K562 (cell line): ENCODE results near the gene S100A1. TPM values are rescaled to one million over a fixed set of nuclear protein-coding genes. Genes with fewer than 3 reads are reported as not detected.

Experiments
- CEBPG ChIP-seq, 3 experiments: fragments of 200-800 bp in 1 of 3; sonication (Bioruptor generic) in 1 of 3; sonication (generic) in 1 of 3; formaldehyde crosslinking in 1 of 3; IDR thresholded peaks in 2 of 3; conservative IDR thresholded peaks in 1 of 3; 2 replicates each; pipeline versions ENCODE4 v1.6.1 to v1.8.0; 2016 to 2022; ENCODE audit warnings: missing compliant biosample characterization in 2 of 3, missing genetic modification characterization in 2 of 3, mild to moderate bottlenecking in 1 of 3, missing genetic modification reagents in 1 of 3
- ETV1 ChIP-seq: fragments of 450-650 bp; conservative IDR thresholded peaks from 2 replicates; pipeline ENCODE4 v1.6.1; 2016; ENCODE audit warnings: missing genetic modification characterization, control low read depth, low read depth, missing compliant biosample characterization
- FOXK2 ChIP-seq, 2 experiments: fragments of 450-650 bp; IDR thresholded peaks in 1 of 2; conservative IDR thresholded peaks in 1 of 2; 2 replicates each; pipeline ENCODE4 v1.6.1; 2016; ENCODE audit warnings: low read depth in 2 of 2, mild to moderate bottlenecking in 1 of 2
- FOXM1 ChIP-seq, 2 experiments: fragments of 450-650 bp in 1 of 2; sonication (generic) in 1 of 2; formaldehyde crosslinking in 1 of 2; IDR thresholded peaks; 2 replicates each; pipeline versions ENCODE4 v1.6.1 to v1.9.0; 2017 to 2022; ENCODE audit warnings: low read depth in 2 of 2, mild to moderate bottlenecking in 2 of 2, missing genetic modification reagents in 1 of 2, moderate library complexity in 1 of 2
- HCFC1 ChIP-seq: IDR thresholded peaks from 2 replicates; pipeline ENCODE4 v1.6.1; 2012; ENCODE audit warnings: low read depth, low read length, improper control_type of control experiment
- JUND ChIP-seq, 2 experiments: IDR thresholded peaks; 2 replicates in 1 of 2; 3 replicates in 1 of 2; pipeline ENCODE4 v1.6.1; 2011; ENCODE audit warnings: borderline replicate concordance in 2 of 2, low read depth in 2 of 2, low read length in 2 of 2, improper control_type of control experiment in 1 of 2, missing biosample characterization in 1 of 2, missing genetic modification characterization in 1 of 2, missing genetic modification reagents in 1 of 2
- MEIS2 ChIP-seq: fragments of 450-650 bp; IDR thresholded peaks from 2 replicates; pipeline ENCODE4 v1.6.1; 2014; ENCODE audit warnings: mild to moderate bottlenecking; ENCODE audit not compliant: partially characterized antibody
- MXI1 ChIP-seq: IDR thresholded peaks from 2 replicates; pipeline ENCODE4 v1.6.1; 2011; ENCODE audit warnings: low read depth, mild to moderate bottlenecking, improper control_type of control experiment, low read length
- MYNN ChIP-seq, 2 experiments: sonication (generic); formaldehyde crosslinking in 1 of 2; IDR thresholded peaks; 2 replicates each; pipeline versions ENCODE4 v1.5.0 to v1.6.1; 2016 to 2020; ENCODE audit warnings: antibody characterized with exemption in 1 of 2, missing genetic modification reagents in 1 of 2
- NKRF ChIP-seq: fragments of 450-650 bp; IDR thresholded peaks from 2 replicates; pipeline ENCODE4 v1.6.1; 2016; ENCODE audit warnings: borderline replicate concordance
- NR2F6 ChIP-seq: fragments of 450-650 bp; formaldehyde crosslinking; IDR thresholded peaks from 2 replicates; pipeline ENCODE4 v1.4.0; 2020; ENCODE audit warnings: mild to moderate bottlenecking
- PREB ChIP-seq: sonication (generic); formaldehyde crosslinking; IDR thresholded peaks from 2 replicates; pipeline ENCODE4 v1.8.1; 2023; ENCODE audit warnings: mild to moderate bottlenecking, missing genetic modification reagents
- RB1 ChIP-seq: fragments of 450-650 bp; IDR thresholded peaks from 2 replicates; pipeline ENCODE4 v1.6.1; 2017; ENCODE audit warnings: low read depth, mild to moderate bottlenecking
- RFX5 ChIP-seq: IDR thresholded peaks from 2 replicates; pipeline ENCODE4 v1.6.1; 2011; ENCODE audit warnings: low read depth, mild to moderate bottlenecking, improper control_type of control experiment, low read length
- SAP30 ChIP-seq: fragments of 200-600 bp; sonication (generic); IDR thresholded peaks from 2 replicates; pipeline ENCODE4 v1.6.1; 2012; ENCODE audit warnings: borderline replicate concordance, low read depth, mild to moderate bottlenecking, moderate library complexity, low read length, control low read depth, inconsistent platforms; ENCODE audit not compliant: insufficient read depth, poor library complexity, severe bottlenecking
- TEAD2 ChIP-seq: fragments of 450-650 bp; IDR thresholded peaks from 2 replicates; pipeline ENCODE4 v1.6.1; 2016; ENCODE audit warnings: missing genetic modification characterization, control low read depth, missing compliant biosample characterization
- ZBTB49 ChIP-seq: sonication (generic); formaldehyde crosslinking; IDR thresholded peaks from 2 replicates; pipeline ENCODE4 v1.8.0; 2022; ENCODE audit warnings: missing genetic modification reagents, mild to moderate bottlenecking, borderline replicate concordance
- ZC3H11A ChIP-seq: IDR thresholded peaks from 2 replicates; pipeline ENCODE4 v1.6.1; 2012; ENCODE audit warnings: low read depth, low read length, improper control_type of control experiment
- ZNF561 ChIP-seq: fragments of 450-650 bp; formaldehyde crosslinking; conservative IDR thresholded peaks from 2 replicates; pipeline ENCODE4 v1.4.0; 2020; ENCODE audit warnings: mild to moderate bottlenecking, moderate library complexity
- polyA plus RNA-seq, 8 experiments: library from polyadenylated mRNA; depleted of rRNA in 4 of 8; stranded (reverse) in 5 of 8; unstranded in 3 of 8; fragments of >200 nt; fragmentation: Nextera tagmentation in 2 of 8; fragmentation: Illumina TruSeq in 1 of 8; extraction: Ambion mirVana in 2 of 8; extraction: Trizol in 1 of 8; gene quantifications; 2 replicates each; pipeline versions ENCODE4 v1.2.1 to v1.2.3, GENCODE V29; 2011 to 2014; ENCODE audit warnings: inconsistent platforms in 1 of 8, missing spikeins in 1 of 8
- total RNA-seq, 7 experiments: library from RNA; depleted of rRNA in 6 of 7; stranded (reverse); fragments of >200 nt in 6 of 7; fragmentation: Illumina TruSeq in 2 of 7; extraction: Trizol in 2 of 7; gene quantifications; 2 replicates each; pipeline versions ENCODE4 v1.2.1 to v1.2.3, GENCODE V29; 2011 to 2021; ENCODE audit warnings: low replicate concordance in 1 of 7

S100A1 gene
- total and polyA plus RNA-seq, 9 of the 15 experiments (the other 6 are each of a cell fraction or from before 2014, with no cell fraction given): 0.44 to 30.1 (median 12.7) TPM

- no peak for TF ChIP-seq TEAD2 (tag)
- TF ChIP-seq HCFC1: peak; percentile 53; the same call in 1 of the 2 replicates
- 0 out of 2 replicates have a peak, but pooled peaks have one; percentile 39 for TF ChIP-seq ZBTB49 (CRISPR knock-in tag)
- TF ChIP-seq CEBPG (CRISPR knock-in tag; IDR thresholded peaks at IDR 0.05): no peak
- TF ChIP-seq CEBPG (tag; conservative IDR thresholded peaks at IDR 0.05 in 1 of 2, IDR thresholded peaks at IDR 0.05 in 1 of 2): peak in 1 of 2 experiments; percentile 80; a peak in 3 of 4 replicates
- TF ChIP-seq RB1: peak; percentile 30; the same call in 1 of the 2 replicates
- no peak for TF ChIP-seq SAP30
- TF ChIP-seq ZC3H11A: 0 out of 2 replicates have a peak, but pooled peaks have one; percentile 9
- TF ChIP-seq FOXK2 (conservative IDR thresholded peaks at IDR 0.05 in 1 of 2, IDR thresholded peaks at IDR 0.05 in 1 of 2; ENCODE audit: low read depth in 2 of 2): peak in 1 of 2 experiments; percentile 74; a peak in 2 of 4 replicates
- 0 out of 2 replicates have a peak, but pooled peaks have one; percentile 64 for TF ChIP-seq NR2F6 (CRISPR knock-in tag)
- peak; percentile 32; the same call in 1 of the 2 replicates for TF ChIP-seq MXI1
- peak; percentile 71; the same call in 1 of the 2 replicates for TF ChIP-seq RFX5
- peak; percentile 39; the same call in 1 of the 2 replicates for TF ChIP-seq NKRF
- TF ChIP-seq FOXM1 (IDR thresholded peaks at IDR 0.05; ENCODE audit: low read depth): peak; percentile 88
- TF ChIP-seq FOXM1 (CRISPR knock-in tag; IDR thresholded peaks at IDR 0.05; ENCODE audit: low read depth): no peak
- TF ChIP-seq MEIS2: peak; percentile 32
- TF ChIP-seq JUND (IDR thresholded peaks at IDR 0.05; ENCODE audit: borderline replicate concordance, low read depth, low read length): no peak; the same call in 1 of the 2 replicates
- peak; percentile 60; the same call in 2 of the 3 replicates for TF ChIP-seq JUND (tag; IDR thresholded peaks at IDR 0.05; ENCODE audit: borderline replicate concordance, low read depth, low read length)
- TF ChIP-seq ZNF561: no peak
- TF ChIP-seq ETV1 (tag): peak; percentile 86
- TF ChIP-seq MYNN (IDR thresholded peaks at IDR 0.05): no peak
- no peak for TF ChIP-seq MYNN (CRISPR knock-in tag; IDR thresholded peaks at IDR 0.05)
- 0 out of 2 replicates have a peak, but pooled peaks have one; percentile 69 for TF ChIP-seq PREB
Observed at GRCh38 chr1:153670859-153671627, 42.8 kb downstream of the S100A1 start, which contains the start of gene ILF2 (continued).
